Dermis microvascular lymphatic vessel endothelial cell (primary cell): ENCODE measurements around the gene KIFAP3. TPM values are rescaled to one million over a fixed set of nuclear protein-coding genes. Genes with fewer than 3 reads are reported as not detected.
"Not testable (repeated sequence)": the region's sequence is repeated elsewhere in the genome, so short reads cannot be mapped to it uniquely, and the experiment has no call there.

ENCODE experiments used
- DNase-seq, 2 donors: peaks; one replicate each; pipeline versions ENCODE4 v3.0.0 to v3.0.0-alpha.2; 2010; ENCODE audit warnings: low read depth in 2 of 2
- total RNA-seq: library from RNA; depleted of rRNA; stranded (reverse); fragments of >200 nt; gene quantifications from 2 replicates; pipeline ENCODE4 v1.2.1, GENCODE V29; 2014

Gene KIFAP3
- total RNA-seq, 1 donor from 2014 or later: 12.1 TPM

DNA sequence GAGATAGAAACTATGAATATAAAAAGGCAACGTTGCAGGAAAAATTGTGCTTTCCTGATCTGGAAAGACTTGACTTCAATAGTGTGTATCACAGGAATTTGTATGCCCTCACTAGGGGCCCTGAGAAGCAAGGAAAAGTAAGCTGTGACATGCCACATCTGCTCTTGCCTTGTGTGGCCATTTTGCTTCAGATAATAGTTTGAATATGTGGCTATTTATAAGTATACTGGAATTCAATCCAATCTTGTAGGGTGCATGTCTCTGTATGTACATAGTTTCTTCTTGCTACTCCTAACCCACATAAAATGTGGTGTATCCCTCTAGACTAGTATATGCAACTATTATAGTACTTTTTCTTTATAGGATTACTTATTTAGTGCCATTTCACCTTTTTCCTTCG is 149.7 kb downstream of the KIFAP3 start:
- no peak for DNase-seq

DNA sequence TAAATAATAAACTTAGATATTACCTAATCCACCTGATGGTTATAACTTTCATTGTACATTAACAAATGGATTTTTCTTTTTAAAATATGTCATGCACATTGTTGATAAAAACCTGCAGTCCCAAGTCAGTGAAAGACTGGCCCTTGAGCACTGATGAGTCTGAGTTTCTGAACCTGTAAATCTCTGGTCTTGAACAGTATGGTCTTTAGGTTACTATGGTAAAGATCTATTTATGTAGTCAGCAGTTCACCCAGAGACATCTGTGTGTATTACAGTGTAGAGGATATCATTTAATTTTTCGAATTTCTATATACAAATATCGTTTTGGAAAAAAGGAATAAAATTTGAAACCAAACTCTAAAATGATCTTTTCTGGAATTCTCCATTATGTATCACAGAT is 150.4 kb downstream of the KIFAP3 start:
- DNase-seq: no peak

DNA sequence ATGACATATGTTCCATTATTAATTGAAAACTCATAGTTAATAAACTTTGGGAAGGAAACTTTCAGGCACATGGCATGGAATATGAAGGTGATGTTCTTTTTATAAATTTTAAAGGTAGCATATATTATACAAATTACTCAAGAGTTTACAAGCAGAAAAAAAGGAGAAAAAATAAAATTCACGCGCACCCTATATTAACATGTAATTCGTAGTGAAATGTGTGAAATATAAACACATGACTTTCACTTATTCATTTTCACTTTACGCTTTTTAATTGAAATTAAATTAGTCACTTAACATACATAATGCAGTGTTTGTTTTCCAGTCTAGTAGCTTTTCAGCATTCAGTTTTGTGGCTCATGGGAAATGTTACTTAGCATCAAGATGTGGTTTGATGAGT is 153.4 kb downstream of the KIFAP3 start:
- no peak for DNase-seq

DNA sequence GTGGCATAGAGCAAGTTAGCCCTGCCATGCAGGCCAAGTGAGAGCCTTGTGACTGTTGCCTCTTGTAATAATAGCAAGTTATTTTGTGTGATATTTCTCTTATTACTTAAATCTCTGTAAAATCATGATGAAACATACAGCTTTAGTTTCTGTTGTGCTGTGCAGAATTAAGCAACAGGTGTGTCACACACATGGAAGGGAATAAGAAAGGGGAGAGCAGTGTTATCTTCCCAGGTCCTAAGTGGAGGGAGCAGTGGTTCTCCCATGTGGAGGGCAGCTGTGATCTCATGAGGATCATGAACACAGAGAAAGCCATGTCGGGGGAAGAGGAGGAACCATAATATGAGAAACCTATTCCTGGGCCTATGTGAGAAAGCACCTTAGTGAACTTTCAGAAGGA is 155.6 kb downstream of the KIFAP3 start:
- no peak for DNase-seq

DNA sequence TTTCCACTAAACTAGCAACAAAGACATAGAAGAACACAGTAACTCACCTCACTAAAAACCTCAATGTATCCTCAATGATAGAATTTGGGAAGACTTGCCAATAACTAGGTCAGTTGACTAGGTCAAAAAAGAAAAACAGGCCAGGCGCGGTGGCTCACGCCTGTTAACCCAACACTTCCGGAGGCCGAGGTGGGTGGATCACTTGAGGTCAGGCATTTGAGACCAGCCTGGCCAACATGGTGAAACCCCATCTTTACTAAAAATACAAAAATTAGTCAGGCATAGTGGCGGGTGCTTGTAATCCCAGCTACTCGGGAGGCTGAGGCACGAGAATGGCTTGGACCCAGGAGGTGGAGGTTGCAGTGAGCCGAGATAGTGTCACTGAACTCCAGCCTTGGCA is 156.3 kb downstream of the KIFAP3 start:
- DNase-seq: not testable (repeated sequence)

DNA sequence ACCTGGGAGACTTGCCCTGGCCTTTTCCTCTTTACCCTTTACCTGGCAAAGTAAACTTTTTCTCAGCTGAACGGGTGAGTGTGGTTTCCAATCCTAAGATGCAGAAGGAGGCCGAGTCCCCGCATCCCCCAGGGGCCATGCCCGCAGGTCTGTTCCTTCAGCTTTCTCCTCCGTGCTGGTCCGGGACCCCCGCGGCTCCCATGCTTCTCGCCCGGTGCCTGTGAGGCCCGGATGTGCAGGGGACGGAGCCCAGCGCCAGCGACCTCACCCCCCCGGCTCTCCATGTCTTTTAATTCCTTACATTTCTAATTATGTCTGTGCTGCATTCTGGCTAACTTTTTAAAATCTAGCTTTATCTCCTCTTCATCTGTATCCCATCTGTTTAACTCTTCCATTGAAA is 159.3 kb downstream of the KIFAP3 start:
- DNase-seq: no peak

DNA sequence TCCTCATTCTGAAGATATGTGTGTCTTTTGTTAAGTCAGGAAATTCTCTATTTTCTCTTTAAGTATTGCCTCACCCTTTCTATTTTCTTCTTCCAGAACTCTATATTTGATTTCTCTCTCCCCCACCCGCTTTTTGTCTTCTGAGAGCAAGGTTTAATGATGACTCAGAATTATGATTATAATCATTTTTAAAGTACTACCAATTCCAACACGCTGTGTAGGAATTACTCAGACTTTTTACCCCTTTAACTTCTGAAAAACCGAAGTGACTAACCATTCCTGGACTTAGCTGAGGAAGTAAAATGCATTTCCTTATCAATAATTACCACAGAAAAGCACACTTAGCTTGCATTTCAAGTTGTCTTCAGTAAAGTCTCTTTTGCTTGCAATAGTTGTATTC is 160.0 kb downstream of the KIFAP3 start:
- DNase-seq: no peak

DNA sequence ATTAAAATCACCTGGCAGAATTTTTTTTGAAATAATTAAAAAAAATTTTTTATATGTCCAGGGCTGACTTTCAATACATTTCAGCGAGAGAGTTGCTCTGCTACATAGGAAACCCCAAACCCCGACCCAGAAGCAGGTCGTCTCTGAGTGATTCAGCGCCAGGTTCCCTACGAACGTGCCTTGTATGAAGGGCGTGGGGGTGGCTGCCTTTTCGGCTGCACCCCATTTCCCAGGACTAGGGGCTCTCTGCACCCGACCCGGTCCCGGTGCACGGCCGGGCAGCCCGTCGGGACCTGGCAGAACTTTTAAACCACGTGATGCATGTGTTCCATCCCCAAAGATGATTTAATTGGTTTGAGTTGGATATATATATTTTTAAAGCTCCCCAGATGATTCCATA is 165.0 kb downstream of the KIFAP3 start:
- no peak for DNase-seq

DNA sequence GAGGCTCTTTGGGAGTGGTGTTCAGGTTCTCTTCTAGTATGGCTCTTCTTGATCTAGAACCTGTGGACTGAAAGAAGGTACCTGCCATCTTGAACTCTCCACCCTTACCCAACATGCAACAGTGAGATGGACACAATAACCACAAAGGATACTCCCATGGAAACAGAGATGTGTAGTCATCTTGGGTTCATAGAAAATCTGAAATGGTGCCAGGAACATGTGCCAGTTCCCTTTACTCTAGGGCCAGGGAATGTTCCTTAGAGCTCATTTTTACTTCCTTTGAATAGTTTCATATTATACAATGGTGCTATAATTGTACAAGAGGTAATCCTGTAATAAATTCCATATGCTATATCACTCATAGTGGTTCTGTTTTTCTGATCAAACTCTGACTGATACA is 167.6 kb downstream of the KIFAP3 start:
- peak in 1 of 2 donors; percentile 25 for DNase-seq

DNA sequence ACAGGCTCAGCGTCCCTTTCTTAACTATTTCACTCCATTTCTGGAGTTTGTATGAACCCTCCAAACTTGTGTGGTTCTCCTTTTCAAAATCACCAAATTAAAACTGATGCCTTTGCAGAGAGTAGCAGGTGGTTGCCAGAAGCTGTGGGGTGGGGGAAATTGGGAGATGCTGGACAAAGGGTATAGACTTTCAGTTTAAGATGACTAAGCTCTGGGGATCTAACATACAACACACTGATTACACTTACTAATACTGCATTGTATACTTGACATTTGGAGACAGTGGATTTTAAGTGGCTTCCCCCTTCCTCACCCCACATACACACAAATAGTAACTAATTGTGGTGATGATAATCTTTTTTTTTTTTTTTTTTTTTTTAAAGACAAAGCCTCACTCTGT is 169.7 kb downstream of the KIFAP3 start:
- DNase-seq: no peak

DNA sequence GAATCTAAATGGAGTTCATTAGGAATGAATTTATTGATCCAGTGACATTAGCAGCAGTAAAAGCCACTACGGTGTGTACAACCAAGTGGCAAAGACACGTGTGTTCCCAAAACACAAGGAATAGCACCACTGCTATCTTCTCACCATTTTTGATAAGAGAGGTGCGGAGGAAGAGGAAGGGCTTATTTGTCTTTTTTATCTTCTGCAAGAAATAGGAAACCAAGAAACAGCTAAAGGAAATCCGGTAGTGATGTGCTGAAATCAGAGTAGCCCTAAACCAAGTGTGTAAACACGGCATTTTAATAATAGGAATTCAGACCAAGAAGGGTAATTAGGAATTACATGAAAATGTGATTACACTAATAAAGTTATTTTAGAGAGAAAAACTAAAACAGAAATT is 171.7 kb downstream of the KIFAP3 start:
- no peak for DNase-seq

DNA sequence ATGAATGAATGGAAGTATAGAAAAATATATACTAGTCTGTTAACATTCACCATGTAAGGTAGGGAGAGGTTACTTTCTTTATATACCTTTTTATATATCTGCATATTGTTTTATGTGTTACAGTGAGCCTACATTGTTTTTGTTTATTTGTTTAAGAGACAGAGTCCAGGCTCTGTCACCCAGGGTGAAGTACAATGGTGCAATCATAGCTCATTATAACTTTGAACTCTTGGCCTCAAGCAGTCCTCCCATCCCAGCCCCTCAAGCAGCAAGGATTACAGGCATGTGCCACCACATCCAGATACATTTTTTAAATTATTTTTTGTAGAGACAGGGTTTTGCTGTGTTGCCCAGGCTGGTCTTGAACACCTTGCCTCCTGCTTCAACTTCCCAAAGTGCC is 173.4 kb downstream of the KIFAP3 start:
- DNase-seq: no peak

DNA sequence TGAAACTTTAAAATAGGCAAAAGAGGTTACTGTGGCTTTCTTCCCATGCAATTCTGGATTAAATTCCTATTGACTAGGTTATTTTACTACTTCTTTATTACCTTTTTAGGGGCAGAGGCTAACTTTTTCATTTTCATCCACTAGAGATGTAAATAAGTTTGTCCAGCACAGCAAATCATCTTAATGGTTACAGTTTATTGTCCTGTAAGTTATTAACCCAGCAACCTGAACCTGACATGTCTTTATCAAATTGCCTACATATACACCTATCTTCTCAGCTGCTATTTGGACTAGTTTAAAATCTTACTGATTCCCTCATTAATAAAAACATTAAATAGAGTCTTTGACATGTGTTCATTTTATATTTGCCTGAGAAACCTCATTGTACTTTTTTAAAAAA is 173.9 kb downstream of the KIFAP3 start:
- DNase-seq: no peak

DNA sequence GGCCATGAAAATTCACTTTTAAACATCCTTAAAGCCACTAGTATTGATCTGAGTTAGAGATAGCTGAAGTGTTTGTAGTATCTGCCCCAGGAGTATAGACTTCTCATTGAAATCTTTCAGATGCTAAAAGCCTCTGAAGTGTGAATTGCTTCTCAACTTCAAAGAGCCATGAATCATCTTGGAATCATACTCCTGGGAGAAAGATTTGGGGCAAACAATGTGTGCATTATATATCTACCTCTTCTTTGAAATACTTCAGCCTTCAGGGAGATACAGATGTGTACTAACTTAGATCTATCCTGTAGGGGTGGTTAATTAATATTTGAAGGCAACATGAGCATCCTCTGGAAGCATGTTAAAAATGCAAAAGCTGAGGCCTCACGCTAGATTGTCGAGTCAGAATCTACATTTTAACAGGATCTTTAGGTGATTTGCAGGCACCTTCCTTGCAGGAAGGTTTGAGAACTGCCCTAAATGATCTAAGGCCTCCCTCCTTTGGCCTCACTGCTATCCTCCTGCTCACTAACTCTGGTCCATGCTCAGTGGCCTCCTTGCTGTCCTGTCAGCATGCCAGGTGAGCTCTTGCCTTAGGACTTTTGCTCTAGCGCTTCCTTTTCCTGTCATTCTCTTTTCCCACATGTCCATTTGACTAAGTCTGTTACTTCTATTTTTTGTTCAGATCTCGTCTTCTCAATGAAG is 174.8 kb downstream of the KIFAP3 start:
- DNase-seq: no peak

DNA sequence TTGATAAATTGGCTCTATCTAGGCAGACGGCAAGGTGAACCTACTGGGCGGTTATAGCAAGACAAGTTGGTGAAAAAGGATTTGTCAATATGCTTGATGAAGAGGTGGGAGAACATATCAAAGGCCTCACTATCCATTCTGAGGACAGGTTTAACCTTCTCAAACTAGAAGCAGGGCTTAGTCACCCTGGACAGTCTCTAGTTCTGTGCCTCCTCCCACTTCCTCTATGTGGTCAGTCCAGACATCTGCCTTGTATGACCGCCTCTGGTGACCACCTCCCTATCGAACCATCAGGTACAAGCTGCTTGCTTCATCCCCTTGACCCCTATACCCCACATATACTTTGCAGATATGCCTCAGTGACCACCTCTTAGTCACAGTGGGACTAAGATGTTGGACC is 178.5 kb downstream of the KIFAP3 start:
- no peak for DNase-seq

DNA sequence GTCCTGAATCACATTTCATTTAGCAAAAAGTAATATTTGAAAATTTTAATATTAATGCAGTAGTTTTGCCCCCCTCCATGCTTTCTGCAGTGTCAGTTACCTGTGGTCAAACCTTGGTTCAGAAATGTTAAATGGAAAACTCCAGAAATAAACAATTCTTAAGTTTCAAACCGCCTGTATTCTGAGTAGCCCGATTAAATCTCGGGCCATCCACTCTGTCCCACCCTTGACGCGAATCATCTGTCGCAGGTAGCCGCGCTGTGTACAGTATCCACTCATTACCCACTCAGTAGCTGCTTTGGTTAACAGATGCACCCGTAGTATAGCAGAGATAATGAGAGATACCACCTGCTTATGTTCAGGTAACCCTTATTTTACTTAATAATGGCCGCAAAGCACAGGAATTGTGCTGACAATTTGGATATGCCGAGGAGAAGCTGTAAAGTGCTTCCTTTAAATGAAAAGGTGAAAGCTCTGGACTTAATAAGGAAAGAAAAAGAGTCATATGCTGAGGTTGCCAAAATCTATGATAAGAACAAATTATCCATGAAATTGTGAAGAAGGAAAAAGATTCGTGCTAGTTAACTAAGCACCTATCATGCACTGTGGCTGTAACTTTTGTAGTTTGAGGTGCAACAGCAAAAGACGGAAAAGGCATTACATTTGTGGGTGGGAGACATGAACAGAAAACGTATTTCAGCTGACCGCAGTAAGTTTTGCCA is 179.9 kb downstream of the KIFAP3 start:
- no peak for DNase-seq

DNA sequence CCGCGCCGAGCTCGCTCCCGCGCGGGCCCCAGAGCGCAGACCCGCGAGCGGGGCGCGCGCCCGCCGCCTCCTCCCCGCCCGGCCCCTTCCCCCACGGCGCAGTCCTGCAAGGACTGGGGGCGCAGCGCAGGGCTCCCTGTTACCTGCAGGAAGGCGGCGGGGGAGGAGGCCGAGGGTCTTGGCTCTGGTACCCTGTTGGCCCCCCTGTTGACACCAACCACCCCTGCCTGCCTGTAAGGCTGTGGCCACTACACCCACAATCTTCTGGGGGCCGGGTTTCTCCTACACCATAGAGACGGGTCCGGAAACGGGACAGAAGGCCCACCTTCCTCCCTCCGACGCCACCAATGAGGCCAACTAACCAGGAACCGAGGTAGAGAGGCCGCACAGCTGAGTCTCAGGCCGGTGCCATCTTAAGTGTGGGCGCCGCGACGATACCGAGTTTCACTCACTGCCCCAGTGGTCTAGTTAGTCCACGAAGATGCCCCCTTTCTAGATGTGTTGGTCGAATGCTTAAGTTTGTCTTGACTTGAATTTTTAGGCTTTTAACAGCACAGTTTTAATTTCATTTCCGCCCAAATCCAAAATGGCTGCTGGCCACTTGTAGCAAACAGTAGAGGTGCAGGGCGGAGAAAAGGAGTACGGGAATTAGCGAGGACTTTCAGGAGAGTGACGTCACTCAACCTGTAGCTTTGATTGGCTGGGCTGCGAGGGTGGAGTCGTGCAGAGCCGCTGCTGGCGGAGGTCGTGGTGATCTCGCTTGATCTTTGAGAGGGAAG is 180.7 kb downstream of the KIFAP3 start, which contains the start of gene SCYL3:
SCYL3 (minus strand) TSS at position 252 of the 779 bp plus-strand sequence. CDS start 5,056 bp downstream, outside the sequence.
- DNase-seq: peak; percentile 97 to 99

DNA sequence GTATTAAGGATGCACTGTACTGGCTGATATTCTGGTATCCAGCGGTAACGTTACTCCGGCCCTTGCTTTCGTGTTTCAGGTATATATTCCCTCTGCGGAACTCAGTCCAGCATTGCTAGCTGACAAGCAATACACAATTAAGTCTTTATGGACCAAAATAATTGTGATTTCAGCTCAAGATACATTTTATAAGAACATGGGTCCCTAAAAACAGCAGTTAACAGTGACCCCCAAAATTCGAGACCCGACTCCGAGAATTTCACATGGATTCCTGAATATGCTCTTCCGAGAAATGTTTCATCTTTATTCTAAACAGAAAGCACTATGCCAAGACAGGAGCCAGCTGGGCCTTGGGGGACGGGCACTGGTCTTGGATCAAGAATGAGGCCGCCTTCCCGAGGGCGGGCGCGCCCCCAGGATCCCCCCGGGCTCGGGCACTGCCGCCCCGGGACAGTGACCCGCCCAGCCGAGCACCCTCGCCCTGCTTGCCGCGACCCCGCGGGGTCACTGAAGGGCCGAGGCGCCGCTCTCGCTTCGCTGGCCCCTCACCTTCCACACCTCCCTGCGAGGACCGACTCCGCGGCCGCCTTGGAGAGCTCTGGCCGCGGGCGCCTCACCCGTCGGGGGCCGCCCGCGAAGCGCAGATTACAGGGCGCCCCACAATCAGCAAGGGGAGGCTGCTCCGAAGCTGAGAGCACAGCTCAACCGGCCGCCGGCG is 181.4 kb downstream of the KIFAP3 start:
- peak in 1 of 2 donors; percentile 37 for DNase-seq

DNA sequence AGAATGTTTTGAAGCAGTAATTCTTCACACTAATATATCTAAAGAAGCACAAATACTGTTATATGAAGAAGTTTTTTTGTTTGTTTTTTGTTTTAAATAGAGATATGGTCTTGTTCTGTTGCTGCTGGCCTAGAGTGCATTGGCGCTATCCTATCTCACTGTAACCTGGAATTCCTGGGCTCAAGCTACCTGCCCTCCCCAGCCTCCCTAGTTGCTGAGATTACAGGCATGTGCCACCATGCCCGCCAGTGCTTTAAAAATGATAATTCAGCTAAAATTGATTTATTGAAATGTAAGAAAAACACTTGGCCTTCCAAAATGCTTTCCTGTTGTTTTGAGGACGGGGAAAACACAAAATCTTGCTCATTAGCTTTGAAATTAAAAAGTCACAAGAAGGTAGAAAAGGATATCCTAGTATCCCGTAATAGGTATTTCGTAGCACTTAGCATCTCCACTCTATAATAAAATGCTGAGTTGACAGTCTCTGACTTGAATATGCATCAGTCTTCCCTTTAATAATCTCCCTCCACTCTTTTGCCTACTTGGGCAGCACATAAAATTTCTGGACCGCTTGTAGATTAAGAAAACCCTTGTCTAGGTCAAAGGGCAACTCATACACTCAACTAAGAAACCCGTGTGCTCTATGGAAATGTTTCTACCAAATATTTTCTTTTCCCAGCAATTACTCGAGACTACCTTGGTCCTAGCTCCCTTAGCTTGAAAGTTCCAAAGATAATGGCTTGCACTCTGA is 182.1 kb downstream of the KIFAP3 start:
- DNase-seq: no peak

DNA sequence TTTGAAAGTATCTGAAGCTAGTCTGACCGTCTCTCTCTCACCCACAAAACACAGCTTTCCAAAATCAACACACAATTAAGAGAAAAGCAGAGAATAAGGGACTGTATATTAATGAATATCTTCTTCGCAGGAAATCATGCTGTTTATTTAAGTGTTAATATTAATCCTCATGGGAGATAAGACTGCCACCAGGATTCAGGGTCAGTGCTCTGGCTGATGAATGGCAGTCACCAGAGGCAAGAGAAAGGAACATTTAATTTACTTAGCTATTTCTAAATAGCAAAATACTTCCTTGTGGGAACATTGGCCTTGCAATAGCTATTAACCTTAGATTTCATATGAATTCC is 183.0 kb downstream of the KIFAP3 start:
- no peak for DNase-seq
